GM12878 (cell line): ENCODE data around the gene CRACDL. TPM values are rescaled to one million over a fixed set of nuclear protein-coding genes. Genes with fewer than 3 reads are reported as not detected.

Source experiments
- ATAC-seq: fragments of 200-7000 bp; cut with Tn5 transposase; 3 replicates; pipeline ENCODE4 v1.9.1; 2020; ENCODE audit warnings: mild to moderate bottlenecking, moderate library complexity
- BruUV-seq: library from RNA; stranded (reverse); fragments of 400-500 nt; replicated peaks from 2 replicates; lab custom pipeline; 2021; lab: Mats Ljungman, UMichigan
- CTCF ChIA-PET: fragments of 300-600 bp; sonication (Branson Sonifier 250); formaldehyde crosslinking; extraction: SDS; loops from one replicate; lab custom pipeline; 2021; ENCODE audit warnings: inconsistent platforms; lab: Yijun Ruan, JAX
- POLR2A ChIA-PET: fragments of 350-600 bp; formaldehyde crosslinking; extraction: SDS; loops from one replicate; lab custom pipeline; 2021; ENCODE audit warnings: inconsistent platforms; lab: Charles Lee
- RAD21 ChIA-PET: fragments of 300-600 bp; sonication (Branson Sonifier 250); formaldehyde crosslinking; loops from one replicate; lab custom pipeline; 2023; ENCODE audit warnings: antibody characterized with exemption; ENCODE audit not compliant: unreplicated experiment; lab: Charles Lee
- SMC1A ChIA-PET: fragments of 300-600 bp; sonication (Branson Sonifier 250); formaldehyde crosslinking; loops from one replicate; lab custom pipeline; 2023; ENCODE audit not compliant: unreplicated experiment, uncharacterized antibody; lab: Charles Lee
- DNase-seq: peaks from one replicate; pipeline ENCODE4 v3.0.0-alpha.2; 2011; ENCODE audit warnings: low read depth, low spot score
- FAIRE-seq: peaks from 3 replicates; lab custom pipeline; 2011; peaks lifted over from hg19 to GRCh38; lab: Jason Lieb, UNC
- H2AFZ ChIP-seq: 2 replicates; pipeline ENCODE4 v1.6.0; 2011; ENCODE audit warnings: low read depth, low read length, control low read depth; ENCODE audit not compliant: control insufficient read depth
- H3K27ac ChIP-seq: 2 replicates; pipeline ENCODE4 v1.5.1; 2011; ENCODE audit warnings: control low read depth; ENCODE audit not compliant: control insufficient read depth, insufficient read depth
- H3K27me3 ChIP-seq, 2 experiments: replicated peaks in 1 of 2; 2 replicates each; pipeline versions ENCODE4 v1.6.0 to v1.6.1; 2011; ENCODE audit warnings: low read length in 1 of 2; ENCODE audit not compliant: control insufficient read depth in 2 of 2, insufficient read depth in 2 of 2
- H3K36me3 ChIP-seq, 2 experiments: 2 replicates each; pipeline ENCODE4 v1.5.1; 2011; ENCODE audit warnings: low read length in 1 of 2; ENCODE audit not compliant: control insufficient read depth in 2 of 2, insufficient read depth in 2 of 2
- H3K4me1 ChIP-seq: 2 replicates; pipeline ENCODE4 v1.6.1; 2011; ENCODE audit warnings: mild to moderate bottlenecking, low read length, moderate library complexity, mixed read lengths; ENCODE audit not compliant: control insufficient read depth, insufficient read depth
- H3K4me2 ChIP-seq: 2 replicates; pipeline ENCODE4 v1.6.0; 2011; ENCODE audit warnings: control low read depth; ENCODE audit not compliant: control insufficient read depth, insufficient read depth
- H3K4me3 ChIP-seq: fragments of 200-600 bp; sonication (generic); 2 replicates; pipeline ENCODE4 v1.5.1; 2016
- H3K79me2 ChIP-seq: 2 replicates; pipeline ENCODE4 v1.6.0; 2011; ENCODE audit warnings: low read length; ENCODE audit not compliant: control insufficient read depth, insufficient read depth
- H3K9ac ChIP-seq: 2 replicates; pipeline ENCODE4 v1.8.0; 2011; ENCODE audit warnings: low read length, control low read depth, mixed read lengths; ENCODE audit not compliant: control insufficient read depth, insufficient read depth
- H3K9me3 ChIP-seq: replicated peaks from 3 replicates; pipeline ENCODE4 v1.5.1; 2011; ENCODE audit warnings: mild to moderate bottlenecking, low read length; ENCODE audit not compliant: control insufficient read depth, insufficient read depth
- H4K20me1 ChIP-seq: 2 replicates; pipeline ENCODE4 v1.6.0; 2011; ENCODE audit not compliant: control insufficient read depth, insufficient read depth
- IKZF2 ChIP-seq, 2 experiments: fragments of 450-650 bp; IDR thresholded peaks; 2 replicates each; pipeline ENCODE4 v1.6.1; 2017; ENCODE audit warnings: mild to moderate bottlenecking in 2 of 2, moderate library complexity in 2 of 2
- MEF2B ChIP-seq: fragments of 450-650 bp; IDR thresholded peaks from 2 replicates; pipeline ENCODE4 v1.6.1; 2018; ENCODE audit warnings: mild to moderate bottlenecking, moderate library complexity; ENCODE audit not compliant: partially characterized antibody, poor library complexity, severe bottlenecking
- NR2C1 ChIP-seq: fragments of 450-650 bp; IDR thresholded peaks from 2 replicates; pipeline ENCODE4 v1.6.1; 2017; ENCODE audit warnings: antibody characterized with exemption, mild to moderate bottlenecking, moderate library complexity
- PRDM15 ChIP-seq: fragments of 450-650 bp; formaldehyde crosslinking; IDR thresholded peaks from 2 replicates; pipeline ENCODE4 v1.4.0; 2020; ENCODE audit warnings: mild to moderate bottlenecking, moderate library complexity
- RAD21 ChIP-seq: IDR thresholded peaks from 2 replicates; pipeline ENCODE4 v1.6.1; 2011; ENCODE audit warnings: mild to moderate bottlenecking, low read depth, low read length, moderate library complexity; ENCODE audit not compliant: insufficient read depth
- SRF ChIP-seq, 2 experiments: IDR thresholded peaks; 2 replicates each; pipeline ENCODE4 v1.6.1; 2011; ENCODE audit warnings: low read depth in 2 of 2, low read length in 2 of 2, mild to moderate bottlenecking in 1 of 2, moderate library complexity in 1 of 2
- SUPT20H ChIP-seq: IDR thresholded peaks from 2 replicates; pipeline ENCODE4 v1.6.1; 2011; ENCODE audit warnings: low read depth, mild to moderate bottlenecking, low read length, moderate library complexity, borderline replicate concordance; ENCODE audit not compliant: control insufficient read depth
- WGBS: methylation state at CpG from one replicate; pipeline ENCODE4 v1.1.6; 2016; ENCODE audit warnings: low lambda C conversion rate; ENCODE audit not compliant: insufficient replicate concordance, insufficient coverage; ENCODE audit errors: missing lambda C conversion rate; 5-methylcytosine and 5-hydroxymethylcytosine counted together
- in situ Hi-C: fragments of 300-500 bp; cut with MboI; formaldehyde crosslinking; loops from 9 replicates; pipeline ENCODE4 v1.14.3; 2018; ENCODE audit warnings: mixed read lengths
- intact Hi-C: fragments of 100-400 bp; cut with micrococcal nuclease; formaldehyde crosslinking; loops from one replicate; pipeline ENCODE4 v1.14.2; 2022; ENCODE audit not compliant: unreplicated experiment
- polyA plus RNA-seq, 11 experiments: library from polyadenylated mRNA; depleted of rRNA in 4 of 11; unstranded in 6 of 11; stranded (reverse) in 5 of 11; fragments of >200 nt; fragmentation: Nextera tagmentation in 4 of 11; fragmentation: Illumina TruSeq in 1 of 11; extraction: Ambion mirVana in 4 of 11; extraction: Trizol in 1 of 11; gene quantifications; 1 replicate in 1 of 11; 2 replicates in 10 of 11; pipeline versions ENCODE4 v1.2.1 to v1.2.3, GENCODE V29; 2011 to 2016; ENCODE audit warnings: inconsistent platforms in 2 of 11, missing spikeins in 2 of 11, low read depth in 1 of 11
- total RNA-seq, 4 experiments: library from RNA; depleted of rRNA in 3 of 4; stranded (reverse); fragments of >200 nt in 3 of 4; fragmentation: Illumina TruSeq in 1 of 4; extraction: Trizol in 1 of 4; gene quantifications; 2 replicates each; pipeline versions ENCODE4 v1.2.1 to v1.2.3, GENCODE V29; 2013 to 2021

Gene CRACDL
- total and polyA plus RNA-seq, 10 of the 15 experiments (the other 5 are each of a cell fraction or from before 2014, with no cell fraction given) = 0.03 to 0.72 (median 0.14) TPM

- ATAC-seq (no peak), DNase-seq (no peak), FAIRE-seq (no peak)
- no peaks in the 10 kb centered on the region for H3K79me2 ChIP-seq
- H3K4me1 ChIP-seq = no peaks in the 10 kb centered on the region
- intact Hi-C loops = no loop called here
- ChIA-PET CTCF (interaction anchor here (1.6 to 3.1 kb wide), 2 partner anchors 178 to 183 kb away, joined by 6 to 18 read pairs; no protein-coding TSS in a partner anchor), POLR2A (no interaction called here), SMC1A (no interaction called here), RAD21 (no interaction called here)
- H3K4me2 ChIP-seq = no peak overlapping the region
- H3K27ac ChIP-seq = no peak overlapping the region
- no peak overlapping the region for H3K9ac ChIP-seq
- no peak overlapping the region for H2AFZ ChIP-seq
- no peaks in the 10 kb centered on the region for H3K36me3 ChIP-seq
- TF ChIP-seq NR2C1 (no peak), SRF (IDR thresholded peaks at IDR 0.05; ENCODE audit: low read depth in 2 of 2, low read length in 2 of 2) (no peak), MEF2B (no peak), PRDM15 (CRISPR knock-in tag) (no peak), SUPT20H (no peak), IKZF2 (IDR thresholded peaks at IDR 0.05) (no peak), RAD21 (no peak)
- H4K20me1 ChIP-seq = no peaks in the 10 kb centered on the region
- H3K9me3 ChIP-seq = no peaks in the 10 kb centered on the region
- BruUV-seq = no TSS peak
- in situ Hi-C loops = no loop called here
- no peak overlapping the region for H3K4me3 ChIP-seq
- H3K27me3 ChIP-seq = no peaks in the 10 kb centered on the region
- 43% methylated on average over 11 of the region's 11 CpGs for WGBS
Measured at GRCh38 chr2:98827625-98828368, 108.2 kb downstream of the CRACDL start.
